HL-60 (cell line): Measurements from ENCODE around the gene EPN2.

Source experiments
- DNase-seq, 2 experiments: peaks; one replicate each; pipeline ENCODE4 v3.0.0-alpha.2; 2010 to 2020; ENCODE audit warnings: low read depth in 1 of 2, low spot score in 1 of 2
- H3K27ac ChIP-seq: fragments of 250-450 bp; sonication (Bioruptor Pico); replicated peaks from 2 replicates; pipeline ENCODE4 v1.5.1; 2020; ENCODE audit warnings: mild to moderate bottlenecking, moderate library complexity
- H3K27me3 ChIP-seq: fragments of 250-450 bp; sonication (Bioruptor Pico); 2 replicates; pipeline ENCODE4 v1.5.1; 2021; ENCODE audit warnings: mild to moderate bottlenecking, moderate library complexity; ENCODE audit not compliant: insufficient read depth, poor library complexity, severe bottlenecking
- H3K4me3 ChIP-seq: replicated peaks from 2 replicates; pipeline ENCODE4 v1.5.1; 2011; ENCODE audit warnings: mild to moderate bottlenecking, control low read depth, low read length; ENCODE audit not compliant: insufficient read depth
- CTCF ChIP-seq: IDR thresholded peaks from one replicate; pipeline ENCODE4 v1.5.1; 2011; ENCODE audit warnings: low read length, control low read depth, inconsistent platforms; ENCODE audit not compliant: insufficient read depth
- GABPA ChIP-seq: IDR thresholded peaks from 2 replicates; pipeline ENCODE4 v1.6.1; 2012; ENCODE audit warnings: low read depth
- POLR2AphosphoS5 ChIP-seq: IDR thresholded peaks from 2 replicates; pipeline ENCODE4 v1.6.1; 2012; ENCODE audit warnings: low read depth
- SPI1 ChIP-seq: IDR thresholded peaks from 2 replicates; pipeline ENCODE4 v1.6.1; 2012; ENCODE audit warnings: low read depth, mild to moderate bottlenecking, borderline replicate concordance
- TF ChIP-seq, protein P1 (sequence below): IDR thresholded peaks from 2 replicates; pipeline ENCODE4 v1.6.1; 2012; ENCODE audit warnings: low read depth; ENCODE audit not compliant: insufficient replicate concordance

Gene EPN2

DNA sequence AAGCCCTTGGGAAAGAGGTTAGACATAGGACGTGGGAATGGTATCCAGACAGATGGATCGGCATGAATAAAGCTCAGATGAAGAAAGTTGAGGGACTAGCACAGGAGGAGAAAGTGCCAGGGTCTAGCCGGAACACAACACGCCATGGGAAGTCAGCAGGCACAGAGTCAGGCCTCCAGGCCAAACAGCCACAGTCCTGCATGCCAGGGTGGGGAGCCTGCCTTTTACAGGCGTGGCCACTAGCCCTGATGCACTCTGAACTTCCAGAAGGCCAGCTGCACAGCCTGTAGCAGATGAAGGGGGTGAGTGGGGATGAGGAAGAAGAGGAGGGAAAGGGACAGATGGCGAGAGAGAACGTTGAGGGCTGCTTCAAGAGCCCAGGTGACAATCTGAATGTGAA is 120.2 kb downstream of the EPN2 start:
- no peak for TF ChIP-seq CTCF
- TF ChIP-seq, protein P1, sequence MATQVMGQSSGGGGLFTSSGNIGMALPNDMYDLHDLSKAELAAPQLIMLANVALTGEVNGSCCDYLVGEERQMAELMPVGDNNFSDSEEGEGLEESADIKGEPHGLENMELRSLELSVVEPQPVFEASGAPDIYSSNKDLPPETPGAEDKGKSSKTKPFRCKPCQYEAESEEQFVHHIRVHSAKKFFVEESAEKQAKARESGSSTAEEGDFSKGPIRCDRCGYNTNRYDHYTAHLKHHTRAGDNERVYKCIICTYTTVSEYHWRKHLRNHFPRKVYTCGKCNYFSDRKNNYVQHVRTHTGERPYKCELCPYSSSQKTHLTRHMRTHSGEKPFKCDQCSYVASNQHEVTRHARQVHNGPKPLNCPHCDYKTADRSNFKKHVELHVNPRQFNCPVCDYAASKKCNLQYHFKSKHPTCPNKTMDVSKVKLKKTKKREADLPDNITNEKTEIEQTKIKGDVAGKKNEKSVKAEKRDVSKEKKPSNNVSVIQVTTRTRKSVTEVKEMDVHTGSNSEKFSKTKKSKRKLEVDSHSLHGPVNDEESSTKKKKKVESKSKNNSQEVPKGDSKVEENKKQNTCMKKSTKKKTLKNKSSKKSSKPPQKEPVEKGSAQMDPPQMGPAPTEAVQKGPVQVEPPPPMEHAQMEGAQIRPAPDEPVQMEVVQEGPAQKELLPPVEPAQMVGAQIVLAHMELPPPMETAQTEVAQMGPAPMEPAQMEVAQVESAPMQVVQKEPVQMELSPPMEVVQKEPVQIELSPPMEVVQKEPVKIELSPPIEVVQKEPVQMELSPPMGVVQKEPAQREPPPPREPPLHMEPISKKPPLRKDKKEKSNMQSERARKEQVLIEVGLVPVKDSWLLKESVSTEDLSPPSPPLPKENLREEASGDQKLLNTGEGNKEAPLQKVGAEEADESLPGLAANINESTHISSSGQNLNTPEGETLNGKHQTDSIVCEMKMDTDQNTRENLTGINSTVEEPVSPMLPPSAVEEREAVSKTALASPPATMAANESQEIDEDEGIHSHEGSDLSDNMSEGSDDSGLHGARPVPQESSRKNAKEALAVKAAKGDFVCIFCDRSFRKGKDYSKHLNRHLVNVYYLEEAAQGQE, result no peak
- TF ChIP-seq GABPA, result no peak
- TF ChIP-seq SPI1, result no peak
- TF ChIP-seq POLR2AphosphoS5, result no peak
- H3K4me3 ChIP-seq, result no peak overlapping the region
- no peak for DNase-seq
- H3K27me3 ChIP-seq, result no peaks in the 10 kb centered on the region
- no peak overlapping the region for H3K27ac ChIP-seq

GRCh38 chr17:19357761-19358160 is 120.6 kb downstream of the EPN2 start:
- H3K4me3 ChIP-seq, result no peak overlapping the region
- H3K27me3 ChIP-seq, result no peaks in the 10 kb centered on the region
- TF ChIP-seq, protein P1, result no peak
- TF ChIP-seq POLR2AphosphoS5 (no peak), SPI1 (no peak), GABPA (no peak), CTCF (no peak)
- H3K27ac ChIP-seq, result no peak overlapping the region
- no peak for DNase-seq

- TF ChIP-seq POLR2AphosphoS5, result no peak
- TF ChIP-seq CTCF, result no peak
- TF ChIP-seq SPI1, result no peak
- TF ChIP-seq GABPA, result no peak
- TF ChIP-seq, protein P1, result no peak
- no peak for DNase-seq
- H3K27me3 ChIP-seq, result no peaks in the 10 kb centered on the region
- H3K4me3 ChIP-seq, result no peak overlapping the region
- no peak overlapping the region for H3K27ac ChIP-seq
These were observed 122.0 kb downstream of the EPN2 start for GRCh38 chr17:19359151-19359550.
